HFFc6 (cell line): ENCODE results near the gene LENEP. TPM values are rescaled to one million over a fixed set of nuclear protein-coding genes. Genes with fewer than 3 reads are reported as not detected.

Source experiments
- DNase-seq: peaks from one replicate; pipeline ENCODE4 v3.0.0-alpha.2; 2018
- H3K27ac Mint-ChIP-seq: 2 replicates; pipeline ENCODE4 v1.8.0; 2020; ENCODE audit warnings: mild to moderate bottlenecking, mixed read lengths
- H3K27me3 Mint-ChIP-seq: 2 replicates; pipeline ENCODE4 v1.8.0; 2021; ENCODE audit warnings: mild to moderate bottlenecking, moderate library complexity, mixed read lengths; ENCODE audit not compliant: insufficient read depth
- H3K36me3 Mint-ChIP-seq: 2 replicates; pipeline ENCODE4 v1.8.0; 2021; ENCODE audit warnings: low read depth, mixed read lengths
- H3K4me1 Mint-ChIP-seq: 2 replicates; pipeline ENCODE4 v1.8.0; 2020; ENCODE audit warnings: low read depth, mixed read lengths
- H3K4me3 Mint-ChIP-seq: 2 replicates; pipeline ENCODE4 v1.8.0; 2020; ENCODE audit warnings: mild to moderate bottlenecking, moderate library complexity, mixed read lengths
- H3K9me3 Mint-ChIP-seq: 2 replicates; pipeline ENCODE4 v1.8.0; 2020; ENCODE audit warnings: mild to moderate bottlenecking, mixed read lengths
- CTCF ChIP-seq: fragments of 200-600 bp; sonication (generic); IDR thresholded peaks from 2 replicates; pipeline ENCODE4 v1.5.0; 2021; ENCODE audit warnings: antibody characterized with exemption, mild to moderate bottlenecking
- total RNA-seq, 6 experiments: library from RNA; stranded (reverse); fragmentation: NEBNext Ultra II Directional; extraction: Animal tissue kit (Norgen Biotek cat#: 25700); gene quantifications; 2 replicates in 1 of 6; 3 replicates in 5 of 6; pipeline ENCODE4 v1.2.3, GENCODE V29; 2021

Gene LENEP
- total RNA-seq, 6 experiments from 2014 or later = 0.46 TPM; not detected in 5

- no peak overlapping the region for H3K4me3 Mint-ChIP-seq
- DNase-seq = no peak
- peaks cover 52% of the 10 kb centered on the region for H3K4me1 Mint-ChIP-seq
- TF ChIP-seq CTCF = no peak
- H3K27ac Mint-ChIP-seq = peak overlapping the region; percentile 97; the same call in 1 of the 2 replicates
- H3K27me3 Mint-ChIP-seq = peaks cover 13% of the 10 kb centered on the region
- no peaks in the 10 kb centered on the region for H3K9me3 Mint-ChIP-seq
- H3K36me3 Mint-ChIP-seq = peaks cover 7% of the 10 kb centered on the region; the same call in 1 of the 2 replicates
These were observed 35.4 kb upstream of the LENEP start for GRCh38 chr1:154958036-154958435.

DNA sequence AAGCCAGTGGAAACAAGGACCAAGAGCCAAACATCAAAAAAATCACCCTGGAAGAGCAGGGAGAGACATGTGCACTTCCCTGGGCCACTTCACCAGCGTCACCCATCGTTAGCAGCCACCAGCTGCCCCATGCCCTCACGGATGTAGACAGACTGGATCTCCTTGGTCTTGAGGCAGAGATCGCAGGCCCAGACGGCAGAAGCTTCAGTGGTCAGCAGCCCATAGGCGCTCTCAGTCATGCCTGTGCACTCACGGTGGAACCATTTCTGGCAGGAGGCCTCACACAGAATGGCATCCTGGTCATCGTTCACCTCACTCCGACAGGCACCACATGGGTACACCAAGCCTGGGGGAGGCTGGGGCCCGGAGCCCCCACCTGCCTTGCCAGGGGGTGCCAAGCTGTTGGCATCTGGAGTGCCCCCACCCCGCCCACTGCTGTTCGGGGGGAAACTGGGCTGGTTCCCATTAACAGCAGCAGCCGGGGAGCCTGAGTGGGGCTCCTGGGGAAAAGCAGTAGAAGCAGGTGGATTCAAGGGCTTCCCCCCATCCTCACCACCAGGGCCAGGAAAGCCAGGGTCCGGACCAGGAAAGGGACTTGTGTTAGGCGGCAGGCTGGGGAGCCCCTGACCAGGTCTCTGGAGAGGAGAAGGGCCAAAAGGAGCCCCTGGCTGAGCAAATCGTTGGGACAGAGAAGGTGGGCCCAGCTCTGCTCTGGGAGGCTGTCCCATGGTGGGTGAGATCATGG lies 34.5 kb upstream of the LENEP start:
- Mint-ChIP-seq H3K36me3 (peaks cover 14% of the 10 kb centered on the region), H3K4me3 (no peak overlapping the region), H3K27me3 (peaks cover 13% of the 10 kb centered on the region), H3K9me3 (no peaks in the 10 kb centered on the region), H3K27ac (peak overlapping the region; percentile 48), H3K4me1 (peaks cover 60% of the 10 kb centered on the region)
- DNase-seq = no peak
- no peak for TF ChIP-seq CTCF

GRCh38 chr1:154959426-154959780 lies 34.0 kb upstream of the LENEP start:
- DNase-seq = no peak
- H3K4me1 Mint-ChIP-seq = peaks cover 64% of the 10 kb centered on the region
- no peak overlapping the region for H3K27ac Mint-ChIP-seq
- H3K36me3 Mint-ChIP-seq = peaks cover 15% of the 10 kb centered on the region
- no peak for TF ChIP-seq CTCF
- peaks cover 13% of the 10 kb centered on the region for H3K27me3 Mint-ChIP-seq
- no peaks in the 10 kb centered on the region for H3K9me3 Mint-ChIP-seq
- H3K4me3 Mint-ChIP-seq = no peak overlapping the region; the same call in 1 of the 2 replicates

- H3K4me1 Mint-ChIP-seq = peaks cover 65% of the 10 kb centered on the region
These were observed 32.8 kb upstream of the LENEP start for GRCh38 chr1:154960446-154961136.

More at GRCh38 chr1:154960446-154961136, 32.8 kb upstream of the LENEP start:
- peaks cover 22% of the 10 kb centered on the region for H3K36me3 Mint-ChIP-seq
- peak overlapping the region; percentile 81 for H3K27ac Mint-ChIP-seq
- peaks cover 9% of the 10 kb centered on the region; the same call in 1 of the 2 replicates for H3K27me3 Mint-ChIP-seq
- DNase-seq = no peak
- no peaks in the 10 kb centered on the region for H3K9me3 Mint-ChIP-seq
- no peak for TF ChIP-seq CTCF
- peak overlapping the region; percentile 94 for H3K4me3 Mint-ChIP-seq
